ENCODE measurements around the gene GTPBP8. TPM values are rescaled to one million over a fixed set of nuclear protein-coding genes. Genes with fewer than 3 reads are reported as not detected.

The GTPBP8 gene
- total RNA-seq, result 25.3 TPM

DNA sequence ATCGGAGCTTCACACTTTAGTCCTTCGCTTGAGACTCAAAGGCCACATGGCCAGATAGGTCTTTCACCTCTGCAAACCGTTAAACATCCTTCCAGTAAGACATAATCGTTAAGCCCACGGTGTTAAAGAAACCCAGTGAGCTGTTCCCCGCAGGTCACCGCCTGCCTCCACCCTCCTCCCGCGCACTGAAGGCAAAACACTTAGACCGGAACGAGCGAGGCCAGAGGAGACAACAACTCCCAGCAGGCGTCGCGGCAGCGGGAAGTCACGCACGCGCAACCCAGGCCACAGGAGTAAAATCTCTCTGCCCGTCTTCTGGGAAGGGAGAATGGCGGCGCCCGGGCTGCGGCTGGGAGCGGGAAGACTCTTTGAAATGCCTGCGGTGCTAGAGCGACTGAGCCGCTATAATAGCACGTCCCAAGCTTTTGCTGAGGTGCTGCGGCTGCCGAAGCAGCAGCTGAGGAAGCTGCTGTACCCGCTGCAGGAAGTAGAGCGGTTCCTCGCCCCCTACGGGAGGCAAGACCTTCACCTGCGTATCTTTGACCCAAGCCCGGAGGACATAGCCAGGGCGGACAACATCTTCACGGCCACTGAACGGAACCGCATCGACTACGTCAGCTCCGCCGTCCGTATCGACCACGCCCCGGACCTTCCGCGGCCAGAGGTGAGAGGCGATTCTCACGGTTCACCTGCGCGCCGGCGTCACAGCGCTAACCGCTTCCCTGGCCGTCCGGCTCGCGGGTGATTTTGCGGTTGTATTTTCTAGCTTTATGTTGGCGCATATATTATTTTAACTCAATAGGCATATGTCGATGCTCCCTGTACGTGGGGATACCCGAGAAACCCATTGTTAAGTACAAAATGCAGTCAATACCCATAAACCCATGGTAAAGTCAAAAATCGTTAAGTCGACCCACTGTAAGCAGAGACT lies at the start of gene GTPBP8:
Gene GTPBP8 (plus strand): TSS at position 313 of the 931 bp plus-strand sequence. CDS start 16 bp downstream, at position 329.
- peak; percentile 85 for DNase-seq

DNA sequence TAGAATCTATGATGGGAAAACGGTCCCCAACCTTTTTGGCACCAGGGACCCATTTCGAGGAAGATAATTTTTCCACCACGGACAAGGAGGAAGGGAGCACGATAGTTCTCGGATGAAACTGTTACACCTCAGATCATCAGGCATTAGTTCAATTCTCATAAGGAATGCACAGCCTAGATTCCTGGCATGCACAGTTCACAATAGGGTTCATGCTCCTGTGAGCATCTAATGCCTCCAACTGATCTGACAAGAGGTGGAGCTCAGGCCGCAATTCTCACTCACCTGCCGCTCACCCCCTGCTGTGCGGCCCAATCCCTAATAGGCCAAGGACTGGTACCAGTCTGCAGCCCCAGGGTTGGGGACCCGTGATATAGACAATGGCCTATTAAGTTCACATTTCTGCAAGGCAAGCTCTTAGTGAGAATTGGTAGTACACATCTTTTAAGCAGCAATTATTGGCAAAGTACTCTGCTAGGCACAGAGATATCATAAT lies 42.4 kb upstream of the GTPBP8 start:
- DNase-seq, result no peak

DNA sequence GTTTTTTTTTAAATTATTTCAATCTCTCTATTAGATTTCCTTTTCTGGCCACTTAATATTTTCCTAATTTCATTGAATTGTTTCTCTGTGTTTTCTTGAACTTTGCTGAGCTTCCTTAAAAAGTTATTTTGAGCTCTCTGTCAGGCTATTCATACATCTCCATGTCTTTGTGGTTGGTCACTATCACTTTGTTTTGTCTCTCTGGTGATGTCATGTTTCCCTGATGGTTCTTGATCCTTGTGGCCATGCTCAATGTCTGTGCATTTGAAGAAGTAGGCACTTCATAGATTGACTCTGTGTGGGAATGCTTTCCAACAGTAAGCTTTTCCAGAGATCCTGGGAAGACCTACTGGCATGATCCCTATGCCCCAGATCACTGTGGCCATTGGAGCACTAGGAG lies 34.4 kb upstream of the GTPBP8 start:
- no peak for DNase-seq

DNA sequence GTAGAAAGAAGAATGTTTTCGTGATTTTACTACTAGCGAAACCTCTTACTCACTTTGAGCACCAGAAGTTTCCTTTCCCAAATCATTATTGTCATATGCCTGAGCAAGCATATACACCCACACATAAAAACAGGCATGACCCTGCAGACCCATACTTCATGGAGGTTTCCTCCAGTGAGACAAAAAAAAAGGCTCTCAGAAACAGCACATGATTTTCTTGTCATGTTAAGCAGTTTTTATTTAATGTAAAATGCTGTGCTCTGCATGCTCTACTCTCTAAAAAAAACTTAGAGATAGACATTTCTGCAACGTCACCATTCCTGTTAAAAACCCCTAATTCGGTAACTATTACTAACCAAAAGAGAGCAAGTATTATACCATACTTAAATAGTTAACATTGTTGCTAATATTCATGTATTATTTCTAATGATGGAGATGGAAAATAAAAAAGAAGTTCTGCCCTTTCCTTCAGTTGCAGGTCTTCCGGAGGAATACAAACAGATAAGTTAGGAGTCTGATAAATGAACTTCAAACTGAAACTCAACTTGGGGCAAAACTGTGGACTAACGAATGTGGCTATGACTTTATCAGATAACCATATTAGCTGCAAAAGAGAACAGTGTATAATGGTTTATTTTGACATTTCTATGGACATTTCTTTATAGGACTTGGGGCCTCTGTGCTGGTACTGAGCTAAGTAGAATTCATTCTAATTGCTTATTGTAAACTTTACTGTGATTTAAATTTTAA lies 31.8 kb upstream of the GTPBP8 start:
- DNase-seq, result no peak

GRCh38 chr3:112963683-112964082 lies 27.1 kb upstream of the GTPBP8 start:
- no peak for DNase-seq

- no peak for DNase-seq
Observed at GRCh38 chr3:112965656-112966055, 25.1 kb upstream of the GTPBP8 start.

DNA sequence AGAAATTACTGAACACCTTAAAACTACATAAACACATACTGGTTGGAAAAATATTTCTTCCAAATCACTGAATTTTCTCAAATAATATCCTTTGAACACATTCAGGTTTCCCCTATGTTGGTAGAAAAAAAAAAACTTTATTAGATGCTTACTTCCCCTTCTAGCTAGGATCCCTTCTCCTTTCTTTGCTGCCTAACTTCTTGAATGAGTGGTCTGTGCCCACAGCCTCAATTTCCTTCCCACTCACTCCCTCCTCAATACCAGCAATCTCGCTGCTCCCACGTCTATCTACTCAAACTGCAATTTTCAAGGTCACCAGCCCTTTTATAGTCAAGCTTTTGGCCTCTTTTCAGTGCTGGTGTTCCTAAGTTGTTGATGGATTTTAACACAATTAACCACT lies 24.2 kb upstream of the GTPBP8 start:
- DNase-seq, result no peak

- DNase-seq, result no peak
Observed at GRCh38 chr3:112967425-112967824, 23.4 kb upstream of the GTPBP8 start.

DNA sequence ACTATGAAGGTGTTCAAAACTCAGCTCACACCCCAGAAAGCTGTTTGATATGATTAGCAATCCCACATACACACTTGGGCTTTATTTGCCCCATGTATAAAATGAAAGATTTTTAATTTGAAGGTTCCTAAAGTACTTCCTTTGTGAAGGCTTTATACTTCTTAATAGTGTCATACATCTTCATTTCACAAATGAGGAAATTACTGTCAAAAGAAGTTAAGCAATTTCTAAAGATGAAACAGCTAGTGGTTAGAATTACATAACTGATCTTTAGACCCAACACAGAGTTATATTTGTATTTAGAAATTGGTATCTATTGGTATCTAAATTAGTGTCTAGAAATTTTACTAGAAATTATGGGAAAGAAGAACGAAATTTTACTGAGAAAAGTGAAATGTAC lies 23.0 kb upstream of the GTPBP8 start:
- DNase-seq, result no peak

DNA sequence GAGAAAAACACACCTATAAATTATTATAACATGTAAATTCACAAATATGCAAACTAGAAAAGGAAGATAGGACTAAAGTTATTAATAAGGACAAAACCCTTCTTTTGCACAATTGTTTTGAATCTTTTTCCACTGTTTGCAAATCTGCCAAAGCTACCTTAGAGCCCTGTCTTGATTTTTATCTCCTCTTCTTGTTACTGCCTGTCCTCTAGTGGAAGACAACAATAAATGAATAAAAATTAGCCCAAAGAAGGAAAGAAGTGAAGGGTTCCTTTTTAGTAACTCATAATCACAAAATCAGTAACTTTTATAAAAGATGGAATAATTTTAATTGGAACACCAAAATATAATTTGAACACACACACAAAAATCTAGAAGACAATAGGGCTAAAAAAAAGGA lies 18.6 kb upstream of the GTPBP8 start:
- no peak for DNase-seq

DNA sequence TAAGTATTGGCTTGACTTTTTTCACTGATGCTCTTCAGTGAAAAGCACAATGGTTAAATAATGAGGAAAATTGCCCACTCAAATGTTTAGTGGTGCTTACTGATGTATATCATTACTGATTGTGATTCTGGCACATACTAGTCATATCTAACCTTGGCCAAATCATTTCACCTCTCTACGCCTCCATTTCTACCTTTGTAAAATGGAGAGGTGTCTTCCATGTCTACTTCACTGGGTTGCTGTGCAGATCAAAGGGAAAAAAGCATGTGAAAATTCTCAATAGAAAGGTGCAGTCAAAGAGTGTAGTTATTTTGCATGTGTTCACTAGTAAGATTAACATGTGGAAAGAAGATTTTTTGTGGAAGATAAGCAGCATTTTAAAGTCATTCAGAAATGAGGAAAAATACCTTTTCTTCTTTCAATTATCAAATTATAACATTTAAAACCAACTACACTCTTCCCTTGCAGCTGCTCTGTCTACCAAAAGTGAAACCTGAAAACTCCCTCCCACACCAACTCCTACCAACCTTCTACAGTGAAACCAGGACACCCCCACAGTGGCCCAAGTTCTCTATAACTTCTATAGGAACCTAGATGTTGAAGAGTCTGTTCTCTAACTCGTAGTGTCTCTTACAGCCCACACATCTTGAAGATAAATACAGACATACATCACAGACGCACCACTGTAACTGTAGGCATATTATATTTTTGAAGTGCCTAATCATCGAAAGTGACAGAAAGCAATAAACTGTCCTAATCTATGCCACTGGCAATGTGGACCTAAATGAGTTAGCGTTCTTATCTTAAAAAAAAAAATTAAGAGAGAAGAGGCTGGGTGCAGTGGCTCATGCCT lies 17.2 kb upstream of the GTPBP8 start:
- no peak for DNase-seq

DNA sequence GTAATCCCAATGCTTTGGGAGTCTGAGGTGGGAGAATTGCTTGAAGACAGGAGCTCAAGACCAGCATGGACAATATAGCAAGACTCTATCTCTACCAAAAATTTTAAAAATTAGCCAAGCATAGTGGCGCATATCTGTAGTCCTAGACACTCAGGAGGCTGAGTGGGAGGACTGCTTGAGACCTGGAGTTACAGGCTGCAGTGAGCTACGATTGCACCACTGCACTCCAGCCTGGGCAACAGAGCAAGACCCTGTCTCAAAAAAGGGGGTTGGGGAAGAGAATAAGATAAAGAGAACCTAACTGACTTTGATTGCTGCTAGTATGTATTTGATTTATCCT lies 16.6 kb upstream of the GTPBP8 start:
- DNase-seq, result no peak

- DNase-seq, result no peak
Observed at GRCh38 chr3:112974894-112975293, 15.9 kb upstream of the GTPBP8 start, which contains the start of gene CD200R1. Gene CD200R1 (minus strand): TSS chr3:112975103. CDS start chr3:112974857, 246 bp downstream.

DNA sequence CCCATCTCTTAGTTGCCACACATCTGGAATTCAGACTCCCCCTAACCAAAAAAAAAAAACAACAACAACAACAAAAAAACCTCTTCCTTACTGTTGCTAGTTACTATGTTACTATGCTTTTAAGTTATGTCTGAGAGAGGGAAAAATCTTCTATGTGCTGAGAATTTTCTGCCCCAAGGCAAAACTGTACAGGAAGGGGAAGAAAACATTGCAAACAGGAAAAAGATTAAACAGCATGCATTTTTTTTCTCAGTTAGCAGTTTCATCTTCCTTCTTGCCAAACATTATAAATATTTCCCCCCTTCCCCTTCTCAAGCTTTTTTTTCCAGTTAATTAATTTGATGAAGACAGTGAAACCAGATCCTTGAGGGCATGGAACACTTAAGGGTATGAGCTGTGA lies 14.8 kb upstream of the GTPBP8 start:
- DNase-seq, result no peak

DNA sequence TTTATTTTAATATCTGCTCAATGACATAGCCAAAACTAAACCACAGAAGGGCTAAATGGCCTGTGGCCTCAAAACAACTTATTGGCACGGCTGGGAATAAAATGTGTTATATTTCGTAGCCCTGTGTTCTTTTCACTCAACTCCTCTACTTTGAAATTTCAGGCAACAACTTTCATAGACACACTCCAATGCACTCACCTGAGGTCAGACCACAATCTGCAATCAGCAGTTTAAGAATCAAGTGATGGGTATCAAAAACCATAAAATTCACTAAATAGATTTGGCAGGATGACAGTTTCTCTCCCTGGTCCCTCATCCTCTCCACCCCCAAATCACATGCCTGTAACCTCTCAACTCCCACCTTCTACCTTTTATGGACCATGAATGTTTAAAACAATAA lies 13.8 kb upstream of the GTPBP8 start:
- no peak for DNase-seq

DNA sequence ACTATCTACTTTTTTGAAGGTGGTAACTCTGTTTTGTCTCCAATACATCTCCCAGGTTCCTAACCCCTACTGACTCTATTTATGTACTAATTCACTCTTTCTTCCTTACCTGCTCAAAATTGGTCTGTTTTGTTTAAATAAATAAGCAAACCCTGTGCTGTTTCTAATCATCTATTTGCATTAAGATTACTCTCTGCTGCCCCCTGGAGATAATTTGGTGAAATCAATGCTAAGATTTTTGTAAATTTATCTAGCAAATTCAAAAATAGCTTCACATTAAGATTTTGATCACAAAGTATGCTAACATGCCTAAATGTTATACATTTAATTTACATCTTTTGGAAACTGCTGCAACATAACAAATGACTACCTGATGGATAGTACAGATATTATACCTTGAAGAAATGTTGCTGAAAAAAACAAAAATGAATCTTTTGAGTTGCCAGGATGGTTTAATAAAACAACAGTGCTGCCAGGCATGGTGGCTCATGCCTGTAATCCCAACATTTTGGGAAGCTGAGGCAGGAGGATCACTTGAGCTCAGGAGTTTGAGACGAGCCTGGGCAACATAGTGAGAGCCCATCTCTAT lies 11.4 kb upstream of the GTPBP8 start:
- no peak for DNase-seq

- no peak for DNase-seq
Observed at GRCh38 chr3:112980080-112980479, 10.7 kb upstream of the GTPBP8 start.

GRCh38 chr3:112982710-112983109 lies 8.1 kb upstream of the GTPBP8 start:
- DNase-seq, result no peak

DNA sequence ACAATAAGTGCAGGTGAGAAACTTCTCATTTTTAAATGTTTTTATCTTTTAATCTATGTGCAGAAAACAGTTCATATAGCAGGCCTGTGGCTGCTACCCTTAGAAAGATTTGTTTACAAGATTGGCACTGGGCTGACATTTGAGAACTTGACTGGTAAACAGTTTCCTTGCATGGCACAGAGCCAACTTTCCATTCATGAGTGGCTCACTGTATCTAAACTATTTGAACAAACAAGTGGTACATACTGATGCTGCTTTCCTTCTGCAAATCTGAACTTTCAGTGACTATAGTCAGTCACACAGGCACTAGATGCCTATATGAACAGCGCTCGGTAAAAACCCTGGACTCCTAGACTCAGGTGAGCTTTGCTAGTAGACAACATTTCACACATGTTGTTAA lies 6.3 kb upstream of the GTPBP8 start:
- no peak for DNase-seq

- DNase-seq, result no peak
Observed at GRCh38 chr3:112987710-112988334, 3.0 kb upstream of the GTPBP8 start.

DNA sequence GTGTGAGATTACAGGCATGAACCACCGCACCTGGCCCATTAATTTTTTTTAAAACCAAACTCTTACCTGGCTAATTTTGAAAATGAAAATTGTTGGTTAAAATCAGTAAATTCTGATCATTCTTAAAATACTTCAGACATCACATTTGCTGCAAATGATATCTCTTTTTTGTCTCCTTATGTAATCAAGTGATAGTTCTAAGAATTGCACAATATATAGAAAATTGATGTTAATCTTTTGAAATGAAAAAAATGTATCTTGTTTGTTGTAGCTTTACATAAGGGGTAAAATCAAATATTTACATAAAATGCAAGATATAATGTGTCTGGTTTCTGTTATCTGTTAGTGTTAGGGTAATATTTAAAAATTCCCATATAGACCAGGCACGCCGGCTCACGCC lies 5.0 kb downstream of the GTPBP8 start:
- no peak for DNase-seq

GRCh38 chr3:113000691-113001090 lies 9.9 kb downstream of the GTPBP8 start:
- no peak for DNase-seq
